ELR (cell line): ENCODE data around the gene CDC14B.
"Not testable (repeated sequence)": the region's sequence is repeated elsewhere in the genome, so short reads cannot be mapped to it uniquely, and the experiment has no call there.

Experiments
- DNase-seq: peaks from one replicate; pipeline ENCODE4 v3.0.0-alpha.2; 2015; ENCODE audit warnings: low read depth

Gene CDC14B

GRCh38 chr9:96585426-96585825 is 34.2 kb downstream of the CDC14B start:
- no peak for DNase-seq

- not testable (repeated sequence) for DNase-seq
Measured at GRCh38 chr9:96582199-96582598, 37.4 kb downstream of the CDC14B start.

GRCh38 chr9:96581786-96582185 is 37.9 kb downstream of the CDC14B start:
- DNase-seq = no peak

- no peak for DNase-seq
Measured at GRCh38 chr9:96581301-96581700, 38.3 kb downstream of the CDC14B start.

- no peak for DNase-seq
Measured at GRCh38 chr9:96574931-96575351, 44.7 kb downstream of the CDC14B start.

- no peak for DNase-seq
Measured at GRCh38 chr9:96574455-96574854, 45.2 kb downstream of the CDC14B start.

- no peak for DNase-seq
Measured at GRCh38 chr9:96567203-96567700, 52.4 kb downstream of the CDC14B start.

GRCh38 chr9:96566498-96567202 is 53.0 kb downstream of the CDC14B start:
- peak; percentile 72 for DNase-seq

GRCh38 chr9:96565671-96566497 is 53.8 kb downstream of the CDC14B start:
- peak; percentile 51 for DNase-seq

GRCh38 chr9:96564217-96564616 is 55.4 kb downstream of the CDC14B start:
- no peak for DNase-seq

GRCh38 chr9:96559339-96559943 is 60.2 kb downstream of the CDC14B start:
- DNase-seq = no peak

- DNase-seq = no peak
Measured at GRCh38 chr9:96557921-96558320, 61.7 kb downstream of the CDC14B start.

GRCh38 chr9:96556701-96557461 is 62.8 kb downstream of the CDC14B start:
- peak; percentile 12 for DNase-seq

- peak; percentile 72 for DNase-seq
Measured at GRCh38 chr9:96555567-96556386, 63.9 kb downstream of the CDC14B start.

- peak; percentile 75 for DNase-seq
Measured at GRCh38 chr9:96554801-96555566, 64.7 kb downstream of the CDC14B start.

GRCh38 chr9:96554326-96554725 is 65.3 kb downstream of the CDC14B start:
- peak; percentile 27 for DNase-seq

GRCh38 chr9:96553070-96553469 is 66.6 kb downstream of the CDC14B start:
- peak; percentile 94 for DNase-seq

- DNase-seq = no peak
Measured at GRCh38 chr9:96551403-96551802, 68.2 kb downstream of the CDC14B start.

- DNase-seq = no peak
Measured at GRCh38 chr9:96550659-96551058, 69.0 kb downstream of the CDC14B start.

- not testable (repeated sequence) for DNase-seq
Measured at GRCh38 chr9:96543131-96543530, 76.5 kb downstream of the CDC14B start.
